Measurements from ENCODE around the gene RAB18.
A peak's percentile ranks its signal among the peaks of the same experiment; 100 is the strongest.
"Not testable (repeated sequence)": the region's sequence is repeated elsewhere in the genome, so short reads cannot be mapped to it uniquely, and the experiment has no call there.

RAB18 gene

DNA sequence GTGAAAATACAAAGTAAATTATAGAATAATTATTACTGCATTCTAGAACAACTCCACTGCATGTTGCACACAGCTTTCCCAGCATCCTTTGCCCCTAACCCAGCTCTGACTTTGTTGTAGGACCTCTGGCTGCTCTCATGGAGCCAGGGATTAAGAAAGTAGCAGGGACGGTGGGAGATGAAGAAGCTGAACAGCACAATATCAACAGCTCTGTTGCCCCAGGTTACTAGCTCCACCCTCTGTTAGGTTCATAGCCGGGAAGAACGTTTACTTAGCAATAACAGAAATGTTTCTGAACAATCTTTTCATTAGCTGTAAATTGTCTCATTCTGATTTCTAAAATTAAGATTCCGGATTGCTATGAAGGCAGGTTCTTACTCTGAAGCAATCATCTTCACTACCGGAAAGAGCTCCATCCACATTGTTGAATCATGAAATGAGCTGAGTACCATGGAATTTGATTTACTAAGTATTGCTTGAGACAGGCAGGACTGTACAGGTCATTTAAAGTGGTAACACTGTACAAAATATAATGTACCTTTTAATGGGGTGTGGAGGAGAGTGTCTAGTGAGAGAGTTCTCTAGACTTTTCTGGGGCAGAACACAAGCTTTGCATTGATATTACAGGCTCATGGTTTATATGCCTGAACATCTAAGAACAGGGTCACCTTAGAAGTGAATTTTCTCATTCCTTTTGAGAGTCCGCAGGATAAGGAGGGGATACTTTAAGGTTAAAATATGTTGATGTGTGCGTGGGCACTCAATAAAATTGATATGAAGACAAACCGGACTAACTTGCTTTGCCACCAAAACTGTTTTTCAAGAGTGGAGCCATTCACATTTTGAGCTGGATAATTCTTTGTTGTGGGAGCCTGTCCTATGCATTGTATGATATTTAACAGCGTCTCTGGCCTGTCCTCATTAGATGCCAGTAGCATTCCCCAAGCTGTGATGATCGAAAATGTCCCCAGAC is 20.8 kb upstream of the RAB18 start:
- Histone ChIP-seq H3K9ac (ENCODE audit: low read depth, low read length) (no peak overlapping the region), H3K9me3 (ENCODE audit: control insufficient read depth, insufficient read depth, low read length) (no peaks in the 10 kb centered on the region), H3K27me3 (ENCODE audit: control insufficient read depth, insufficient read depth, low read length) (no peaks in the 10 kb centered on the region), H3K36me3 (ENCODE audit: control insufficient read depth, insufficient read depth, low read length) (no peaks in the 10 kb centered on the region), H3K4me1 (ENCODE audit: control insufficient read depth, insufficient read depth, low read length) (no peaks in the 10 kb centered on the region), H3K4me3 (ENCODE audit: low read depth, low read length) (no peak overlapping the region)

DNA sequence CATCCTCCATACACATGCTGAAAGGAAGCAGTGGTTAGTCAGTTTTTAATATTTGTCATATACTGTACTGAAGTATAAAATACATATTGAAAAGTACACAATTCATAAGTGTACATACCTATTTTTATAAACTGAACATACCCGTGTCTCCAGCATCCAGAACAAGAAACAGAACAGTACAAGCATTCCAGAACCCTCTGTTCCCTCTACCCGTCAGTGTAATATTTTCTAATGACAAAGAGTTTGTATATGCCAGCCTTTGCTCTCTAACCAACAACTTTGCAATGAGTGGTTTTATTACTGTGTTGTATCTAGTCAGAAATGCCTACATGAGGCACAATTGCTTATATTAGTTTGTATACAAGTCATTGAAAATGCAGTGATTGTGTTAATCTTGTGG is 18.7 kb upstream of the RAB18 start:
- Histone ChIP-seq H3K27me3 (ENCODE audit: control insufficient read depth, insufficient read depth, low read length) (no peaks in the 10 kb centered on the region), H3K9ac (ENCODE audit: low read depth, low read length) (no peak overlapping the region), H3K9me3 (ENCODE audit: control insufficient read depth, insufficient read depth, low read length) (no peaks in the 10 kb centered on the region), H3K4me1 (ENCODE audit: control insufficient read depth, insufficient read depth, low read length) (no peaks in the 10 kb centered on the region), H3K36me3 (ENCODE audit: control insufficient read depth, insufficient read depth, low read length) (no peaks in the 10 kb centered on the region), H3K4me3 (ENCODE audit: low read depth, low read length) (no peak overlapping the region)

GRCh38 chr10:27485986-27486385 is 18.1 kb upstream of the RAB18 start:
- no peak overlapping the region for H3K9ac ChIP-seq (ENCODE audit: low read depth, low read length)
- H3K36me3 ChIP-seq (ENCODE audit: control insufficient read depth, insufficient read depth, low read length): no peaks in the 10 kb centered on the region
- no peaks in the 10 kb centered on the region for H3K4me1 ChIP-seq (ENCODE audit: control insufficient read depth, insufficient read depth, low read length)
- no peak overlapping the region for H3K4me3 ChIP-seq (ENCODE audit: low read depth, low read length)
- H3K27me3 ChIP-seq (ENCODE audit: control insufficient read depth, insufficient read depth, low read length): no peaks in the 10 kb centered on the region
- H3K9me3 ChIP-seq (ENCODE audit: control insufficient read depth, insufficient read depth, low read length): no peaks in the 10 kb centered on the region

DNA sequence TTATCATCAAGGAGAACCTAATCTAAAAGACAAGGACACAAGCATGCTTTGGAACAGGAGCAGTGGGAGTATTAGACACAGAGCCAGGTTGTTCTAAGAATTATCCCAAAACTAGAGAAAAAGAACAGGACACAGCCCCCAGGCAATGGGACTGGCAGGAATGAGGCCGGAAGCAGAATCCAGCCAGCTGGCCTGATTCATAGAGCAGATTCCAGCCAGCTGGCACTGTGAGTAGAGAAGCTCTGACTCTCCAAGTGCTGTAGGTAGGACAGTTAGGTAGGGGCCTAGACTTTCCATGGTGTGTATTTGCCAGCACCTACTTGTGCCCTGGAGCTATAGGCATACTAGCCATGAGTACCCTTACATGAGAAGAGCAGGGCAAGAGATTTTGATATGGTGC is 13.3 kb upstream of the RAB18 start:
- H3K36me3 ChIP-seq (ENCODE audit: control insufficient read depth, insufficient read depth, low read length): no peaks in the 10 kb centered on the region
- H3K4me3 ChIP-seq (ENCODE audit: low read depth, low read length): no peak overlapping the region
- no peaks in the 10 kb centered on the region for H3K27me3 ChIP-seq (ENCODE audit: control insufficient read depth, insufficient read depth, low read length)
- no peak overlapping the region for H3K9ac ChIP-seq (ENCODE audit: low read depth, low read length)
- peaks cover 6% of the 10 kb centered on the region for H3K9me3 ChIP-seq (ENCODE audit: control insufficient read depth, insufficient read depth, low read length)
- no peaks in the 10 kb centered on the region for H3K4me1 ChIP-seq (ENCODE audit: control insufficient read depth, insufficient read depth, low read length)

- no peaks in the 10 kb centered on the region for H3K4me1 ChIP-seq (ENCODE audit: control insufficient read depth, insufficient read depth, low read length)
- H3K9me3 ChIP-seq (ENCODE audit: control insufficient read depth, insufficient read depth, low read length): peaks cover 6% of the 10 kb centered on the region
- no peaks in the 10 kb centered on the region for H3K36me3 ChIP-seq (ENCODE audit: control insufficient read depth, insufficient read depth, low read length)
- no peaks in the 10 kb centered on the region for H3K27me3 ChIP-seq (ENCODE audit: control insufficient read depth, insufficient read depth, low read length)
- no peak overlapping the region for H3K9ac ChIP-seq (ENCODE audit: low read depth, low read length)
- no peak overlapping the region for H3K4me3 ChIP-seq (ENCODE audit: low read depth, low read length)
These were observed 9.8 kb upstream of the RAB18 start for GRCh38 chr10:27494116-27494805.

DNA sequence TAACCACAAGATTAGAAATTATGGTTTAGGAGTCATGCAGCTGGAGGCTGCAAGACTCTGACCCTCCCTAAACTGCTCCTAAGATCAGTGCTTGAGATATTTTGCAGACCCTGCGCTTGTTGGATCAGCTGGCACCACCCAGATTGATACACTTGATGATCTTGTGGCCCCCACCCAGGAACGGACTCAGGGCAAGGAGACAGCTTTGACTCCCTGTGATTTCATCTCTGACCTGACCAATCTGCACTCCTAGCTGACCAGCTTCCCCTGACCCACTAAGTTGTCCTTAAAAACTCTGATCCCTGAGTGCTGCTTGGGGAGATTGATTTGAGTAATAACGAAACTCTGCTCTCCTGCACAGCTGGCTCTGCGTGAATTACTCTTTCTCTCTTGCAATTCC is 8.0 kb upstream of the RAB18 start:
- no peaks in the 10 kb centered on the region for H3K27me3 ChIP-seq (ENCODE audit: control insufficient read depth, insufficient read depth, low read length)
- no peak overlapping the region for H3K9ac ChIP-seq (ENCODE audit: low read depth, low read length)
- H3K4me1 ChIP-seq (ENCODE audit: control insufficient read depth, insufficient read depth, low read length): no peaks in the 10 kb centered on the region
- peaks cover 4% of the 10 kb centered on the region for H3K9me3 ChIP-seq (ENCODE audit: control insufficient read depth, insufficient read depth, low read length)
- H3K4me3 ChIP-seq (ENCODE audit: low read depth, low read length): no peak overlapping the region
- no peaks in the 10 kb centered on the region for H3K36me3 ChIP-seq (ENCODE audit: control insufficient read depth, insufficient read depth, low read length)

DNA sequence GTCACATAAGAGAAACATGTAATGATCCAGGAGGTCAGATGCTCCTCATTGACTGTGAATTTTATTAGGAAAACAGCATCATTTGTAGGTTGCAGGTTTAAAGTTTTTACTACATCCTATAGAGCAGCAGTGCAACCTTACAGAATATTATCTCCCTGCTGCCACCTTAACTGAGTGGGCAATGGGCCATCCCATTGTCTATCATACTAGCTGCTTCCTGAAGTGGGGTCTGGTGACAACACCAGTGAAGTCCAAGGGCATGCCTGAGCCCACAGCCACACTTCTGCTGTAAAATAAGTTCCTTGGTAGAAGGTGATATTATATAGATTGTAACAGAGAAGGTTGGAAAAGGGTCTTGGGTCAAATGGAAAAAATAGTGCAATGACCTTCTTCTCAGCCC is 4.0 kb upstream of the RAB18 start:
- Histone ChIP-seq H3K4me1 (ENCODE audit: control insufficient read depth, insufficient read depth, low read length) (no peaks in the 10 kb centered on the region), H3K36me3 (ENCODE audit: control insufficient read depth, insufficient read depth, low read length) (no peaks in the 10 kb centered on the region), H3K4me3 (ENCODE audit: low read depth, low read length) (no peak overlapping the region), H3K9ac (ENCODE audit: low read depth, low read length) (no peak overlapping the region), H3K27me3 (ENCODE audit: control insufficient read depth, insufficient read depth, low read length) (no peaks in the 10 kb centered on the region), H3K9me3 (ENCODE audit: control insufficient read depth, insufficient read depth, low read length) (no peaks in the 10 kb centered on the region)

DNA sequence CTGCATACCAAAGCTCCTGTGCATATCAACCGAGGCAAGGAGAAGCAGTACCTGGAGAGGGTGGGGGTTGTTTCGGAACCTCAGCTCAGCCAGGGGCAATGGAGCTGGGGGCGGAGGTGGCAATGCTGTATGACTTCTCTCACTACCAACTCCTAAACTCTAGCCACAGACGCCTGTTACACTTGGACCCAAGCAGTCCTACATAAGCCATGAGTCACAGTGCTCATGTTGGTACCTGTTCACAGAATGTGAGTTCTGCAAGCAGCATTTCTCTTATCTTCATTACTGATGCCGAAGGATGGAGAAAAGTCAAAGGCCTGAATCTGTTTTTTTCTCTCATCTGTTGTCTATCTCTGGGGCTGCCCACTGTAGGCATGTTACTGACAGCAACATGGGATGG is 3.2 kb upstream of the RAB18 start:
- H3K9ac ChIP-seq (ENCODE audit: low read depth, low read length): no peak overlapping the region
- no peaks in the 10 kb centered on the region for H3K9me3 ChIP-seq (ENCODE audit: control insufficient read depth, insufficient read depth, low read length)
- no peaks in the 10 kb centered on the region for H3K4me1 ChIP-seq (ENCODE audit: control insufficient read depth, insufficient read depth, low read length)
- no peaks in the 10 kb centered on the region for H3K36me3 ChIP-seq (ENCODE audit: control insufficient read depth, insufficient read depth, low read length)
- no peaks in the 10 kb centered on the region for H3K27me3 ChIP-seq (ENCODE audit: control insufficient read depth, insufficient read depth, low read length)
- no peak overlapping the region for H3K4me3 ChIP-seq (ENCODE audit: low read depth, low read length)

DNA sequence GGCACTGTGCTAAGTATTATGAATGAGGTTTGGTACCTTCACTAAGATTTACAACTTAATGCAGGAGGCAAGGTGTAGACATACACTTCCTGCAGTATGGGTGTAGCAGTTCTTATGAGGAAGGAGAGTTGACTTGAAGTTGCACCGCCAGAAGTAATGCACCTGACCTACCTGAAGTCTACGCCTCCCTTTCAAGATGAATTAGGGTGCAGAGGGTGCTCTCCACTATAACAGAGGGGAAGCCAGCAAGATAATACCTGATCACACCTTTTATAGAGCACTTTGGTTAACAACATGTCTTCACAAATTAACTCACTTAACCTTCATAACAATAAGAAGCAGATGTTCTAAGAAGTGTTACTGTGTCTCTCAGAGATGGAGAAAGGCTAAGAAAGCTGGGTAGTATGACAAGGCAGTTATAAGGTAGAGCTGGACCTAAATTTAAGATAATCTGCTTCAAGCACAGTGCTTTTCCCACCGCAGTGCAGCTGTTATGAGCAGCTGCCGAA is 552 bp upstream of the RAB18 start:
- peak overlapping the region; percentile 94 for H3K4me3 ChIP-seq (ENCODE audit: low read depth, low read length)
- no peaks in the 10 kb centered on the region for H3K36me3 ChIP-seq (ENCODE audit: control insufficient read depth, insufficient read depth, low read length)
- H3K27me3 ChIP-seq (ENCODE audit: control insufficient read depth, insufficient read depth, low read length): no peaks in the 10 kb centered on the region
- no peak overlapping the region for H3K9ac ChIP-seq (ENCODE audit: low read depth, low read length)
- no peaks in the 10 kb centered on the region for H3K4me1 ChIP-seq (ENCODE audit: control insufficient read depth, insufficient read depth, low read length)
- H3K9me3 ChIP-seq (ENCODE audit: control insufficient read depth, insufficient read depth, low read length): no peaks in the 10 kb centered on the region

DNA sequence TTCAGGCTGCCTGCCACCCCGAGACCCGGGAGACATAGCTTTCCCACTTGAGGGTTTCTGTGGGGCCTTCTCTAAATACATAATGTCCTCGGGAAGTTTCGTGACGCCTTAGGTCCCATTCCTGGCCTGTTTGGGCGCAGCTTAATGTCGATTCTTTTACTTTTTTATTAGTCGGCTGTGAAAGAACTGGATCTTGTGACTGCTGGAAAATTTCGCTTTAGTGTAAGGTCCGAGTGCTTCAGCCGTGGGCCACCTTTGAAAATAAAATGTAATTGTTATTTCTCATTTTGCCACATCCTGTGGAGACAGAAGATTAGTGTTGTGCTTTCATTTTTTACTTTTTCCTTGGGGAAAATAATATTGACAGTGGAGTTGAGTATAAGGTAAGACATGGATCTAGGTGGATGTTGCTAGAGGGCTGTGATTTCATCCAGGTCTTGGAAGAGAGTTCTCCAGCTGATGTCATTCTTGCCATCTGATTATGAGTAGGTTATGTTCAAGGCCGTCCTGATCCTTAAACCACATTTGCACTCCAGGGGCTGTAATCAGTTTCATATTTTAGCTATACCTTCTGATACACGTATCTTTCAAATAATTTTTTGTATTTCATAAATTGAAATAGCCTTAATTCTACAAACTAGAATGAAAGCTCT is 830 bp downstream of the RAB18 start:
- Histone ChIP-seq H3K9me3 (ENCODE audit: control insufficient read depth, insufficient read depth, low read length) (no peaks in the 10 kb centered on the region), H3K27me3 (ENCODE audit: control insufficient read depth, insufficient read depth, low read length) (no peaks in the 10 kb centered on the region), H3K36me3 (ENCODE audit: control insufficient read depth, insufficient read depth, low read length) (no peaks in the 10 kb centered on the region), H3K4me1 (ENCODE audit: control insufficient read depth, insufficient read depth, low read length) (no peaks in the 10 kb centered on the region), H3K9ac (ENCODE audit: low read depth, low read length) (peak overlapping the region; percentile 92), H3K4me3 (ENCODE audit: low read depth, low read length) (peak overlapping the region; percentile 94)

- not testable (repeated sequence) for H3K9me3 ChIP-seq (ENCODE audit: control insufficient read depth, insufficient read depth, low read length); H3K4me3 ChIP-seq (ENCODE audit: low read depth, low read length); H3K4me1 ChIP-seq (ENCODE audit: control insufficient read depth, insufficient read depth, low read length); H3K9ac ChIP-seq (ENCODE audit: low read depth, low read length); H3K27me3 ChIP-seq (ENCODE audit: control insufficient read depth, insufficient read depth, low read length); H3K36me3 ChIP-seq (ENCODE audit: control insufficient read depth, insufficient read depth, low read length)
These were observed 1.4 kb downstream of the RAB18 start for GRCh38 chr10:27505537-27505936.
